GM12878 (cell line): ENCODE measurements around the gene ST8SIA3. TPM values are rescaled to one million over a fixed set of nuclear protein-coding genes. Genes with fewer than 3 reads are reported as not detected.

Source experiments
- ATAC-seq: fragments of 200-7000 bp; cut with Tn5 transposase; 3 replicates; pipeline ENCODE4 v1.9.1; 2020; ENCODE audit warnings: mild to moderate bottlenecking, moderate library complexity
- BruUV-seq: library from RNA; stranded (reverse); fragments of 400-500 nt; replicated peaks from 2 replicates; lab custom pipeline; 2021; lab: Mats Ljungman, UMichigan
- CTCF ChIA-PET: fragments of 300-600 bp; sonication (Branson Sonifier 250); formaldehyde crosslinking; extraction: SDS; loops from one replicate; lab custom pipeline; 2021; ENCODE audit warnings: inconsistent platforms; lab: Yijun Ruan, JAX
- POLR2A ChIA-PET: fragments of 350-600 bp; formaldehyde crosslinking; extraction: SDS; loops from one replicate; lab custom pipeline; 2021; ENCODE audit warnings: inconsistent platforms; lab: Charles Lee
- RAD21 ChIA-PET: fragments of 300-600 bp; sonication (Branson Sonifier 250); formaldehyde crosslinking; loops from one replicate; lab custom pipeline; 2023; ENCODE audit warnings: antibody characterized with exemption; ENCODE audit not compliant: unreplicated experiment; lab: Charles Lee
- SMC1A ChIA-PET: fragments of 300-600 bp; sonication (Branson Sonifier 250); formaldehyde crosslinking; loops from one replicate; lab custom pipeline; 2023; ENCODE audit not compliant: unreplicated experiment, uncharacterized antibody; lab: Charles Lee
- DNase-seq: peaks from one replicate; pipeline ENCODE4 v3.0.0-alpha.2; 2011; ENCODE audit warnings: low read depth, low spot score
- FAIRE-seq: peaks from 3 replicates; lab custom pipeline; 2011; peaks lifted over from hg19 to GRCh38; lab: Jason Lieb, UNC
- H2AFZ ChIP-seq: 2 replicates; pipeline ENCODE4 v1.6.0; 2011; ENCODE audit warnings: low read depth, low read length, control low read depth; ENCODE audit not compliant: control insufficient read depth
- H3K27ac ChIP-seq: 2 replicates; pipeline ENCODE4 v1.5.1; 2011; ENCODE audit warnings: control low read depth; ENCODE audit not compliant: control insufficient read depth, insufficient read depth
- H3K27me3 ChIP-seq, 2 experiments: replicated peaks in 1 of 2; 2 replicates each; pipeline versions ENCODE4 v1.6.0 to v1.6.1; 2011; ENCODE audit warnings: low read length in 1 of 2; ENCODE audit not compliant: control insufficient read depth in 2 of 2, insufficient read depth in 2 of 2
- H3K36me3 ChIP-seq, 2 experiments: 2 replicates each; pipeline ENCODE4 v1.5.1; 2011; ENCODE audit warnings: low read length in 1 of 2; ENCODE audit not compliant: control insufficient read depth in 2 of 2, insufficient read depth in 2 of 2
- H3K4me1 ChIP-seq: 2 replicates; pipeline ENCODE4 v1.6.1; 2011; ENCODE audit warnings: mild to moderate bottlenecking, low read length, moderate library complexity, mixed read lengths; ENCODE audit not compliant: control insufficient read depth, insufficient read depth
- H3K4me2 ChIP-seq: 2 replicates; pipeline ENCODE4 v1.6.0; 2011; ENCODE audit warnings: control low read depth; ENCODE audit not compliant: control insufficient read depth, insufficient read depth
- H3K4me3 ChIP-seq: fragments of 200-600 bp; sonication (generic); 2 replicates; pipeline ENCODE4 v1.5.1; 2016
- H3K79me2 ChIP-seq: 2 replicates; pipeline ENCODE4 v1.6.0; 2011; ENCODE audit warnings: low read length; ENCODE audit not compliant: control insufficient read depth, insufficient read depth
- H3K9ac ChIP-seq: 2 replicates; pipeline ENCODE4 v1.8.0; 2011; ENCODE audit warnings: low read length, control low read depth, mixed read lengths; ENCODE audit not compliant: control insufficient read depth, insufficient read depth
- H3K9me3 ChIP-seq: replicated peaks from 3 replicates; pipeline ENCODE4 v1.5.1; 2011; ENCODE audit warnings: mild to moderate bottlenecking, low read length; ENCODE audit not compliant: control insufficient read depth, insufficient read depth
- H4K20me1 ChIP-seq: 2 replicates; pipeline ENCODE4 v1.6.0; 2011; ENCODE audit not compliant: control insufficient read depth, insufficient read depth
- ASH2L ChIP-seq: fragments of 300-600, 200-600 bp; sonication (generic); IDR thresholded peaks from 2 replicates; pipeline ENCODE4 v1.6.1; 2017; ENCODE audit warnings: low read depth, mild to moderate bottlenecking, borderline replicate concordance
- BACH1 ChIP-seq: fragments of 450-650 bp; IDR thresholded peaks from 2 replicates; pipeline ENCODE4 v1.6.1; 2017; ENCODE audit warnings: mild to moderate bottlenecking, borderline replicate concordance
- BMI1 ChIP-seq: fragments of 450-650 bp; IDR thresholded peaks from 2 replicates; pipeline ENCODE4 v1.6.1; 2016; ENCODE audit warnings: mild to moderate bottlenecking, moderate library complexity, borderline replicate concordance
- CEBPB ChIP-seq, 2 experiments: fragments of 150-350 bp in 1 of 2; IDR thresholded peaks; 2 replicates each; pipeline ENCODE4 v1.6.1; 2012 to 2014; ENCODE audit warnings: low read depth in 2 of 2, low read length in 2 of 2, borderline replicate concordance in 1 of 2, inconsistent platforms in 1 of 2
- E2F8 ChIP-seq: fragments of 450-650 bp; IDR thresholded peaks from 2 replicates; pipeline ENCODE4 v1.6.1; 2018; ENCODE audit warnings: mild to moderate bottlenecking, low read depth, moderate library complexity; ENCODE audit not compliant: partially characterized antibody
- EGR1 ChIP-seq, 2 experiments: IDR thresholded peaks; 1 replicate in 1 of 2; 2 replicates in 1 of 2; pipeline ENCODE4 v1.6.1; 2011 to 2012; ENCODE audit warnings: low read depth in 2 of 2, low read length in 2 of 2, borderline replicate concordance in 1 of 2, mild to moderate bottlenecking in 1 of 2, moderate library complexity in 1 of 2
- ETV6 ChIP-seq, 2 experiments: fragments of 450-650 bp in 1 of 2; IDR thresholded peaks in 1 of 2; conservative IDR thresholded peaks in 1 of 2; 2 replicates each; pipeline ENCODE4 v1.6.1; 2014; ENCODE audit warnings: antibody characterized with exemption in 1 of 2, borderline replicate concordance in 1 of 2, low read depth in 1 of 2, mild to moderate bottlenecking in 1 of 2, moderate library complexity in 1 of 2
- GABPA ChIP-seq: IDR thresholded peaks from 2 replicates; pipeline ENCODE4 v1.6.1; 2014; ENCODE audit warnings: antibody characterized with exemption, low read depth, mild to moderate bottlenecking, inconsistent platforms
- MTA3 ChIP-seq: IDR thresholded peaks from 2 replicates; pipeline ENCODE4 v1.6.1; 2012; ENCODE audit warnings: low read length, inconsistent platforms, borderline replicate concordance
- NFYA ChIP-seq: IDR thresholded peaks from 2 replicates; pipeline ENCODE4 v1.6.1; 2011; ENCODE audit warnings: low read depth, mild to moderate bottlenecking, low read length, improper control_type of control experiment, borderline replicate concordance
- RB1 ChIP-seq: fragments of 450-650 bp; formaldehyde crosslinking; IDR thresholded peaks from 2 replicates; pipeline ENCODE4 v1.6.1; 2017; ENCODE audit warnings: mild to moderate bottlenecking, borderline replicate concordance
- SP1 ChIP-seq: IDR thresholded peaks from one replicate; pipeline ENCODE4 v1.6.1; 2011; ENCODE audit warnings: low read depth, low read length
- YBX1 ChIP-seq: fragments of 450-650 bp; IDR thresholded peaks from 2 replicates; pipeline ENCODE4 v1.6.1; 2016; ENCODE audit warnings: antibody characterized with exemption
- YY1 ChIP-seq: IDR thresholded peaks from 2 replicates; pipeline ENCODE4 v1.6.1; 2011; ENCODE audit warnings: low read depth, mild to moderate bottlenecking, low read length
- ZNF384 ChIP-seq: IDR thresholded peaks from 2 replicates; pipeline ENCODE4 v1.6.1; 2012; ENCODE audit warnings: low read depth, mild to moderate bottlenecking, low read length, improper control_type of control experiment, borderline replicate concordance
- ZNF592 ChIP-seq: fragments of 450-650 bp; IDR thresholded peaks from 2 replicates; pipeline ENCODE4 v1.6.1; 2017; ENCODE audit warnings: mild to moderate bottlenecking, moderate library complexity
- ZSCAN29 ChIP-seq: fragments of 450-650 bp; IDR thresholded peaks from 2 replicates; pipeline ENCODE4 v1.6.1; 2017; ENCODE audit warnings: mild to moderate bottlenecking, moderate library complexity
- WGBS: methylation state at CpG from one replicate; pipeline ENCODE4 v1.1.6; 2016; ENCODE audit warnings: low lambda C conversion rate; ENCODE audit not compliant: insufficient replicate concordance, insufficient coverage; ENCODE audit errors: missing lambda C conversion rate; 5-methylcytosine and 5-hydroxymethylcytosine counted together
- in situ Hi-C: fragments of 300-500 bp; cut with MboI; formaldehyde crosslinking; loops from 9 replicates; pipeline ENCODE4 v1.14.3; 2018; ENCODE audit warnings: mixed read lengths
- intact Hi-C: fragments of 100-400 bp; cut with micrococcal nuclease; formaldehyde crosslinking; loops from one replicate; pipeline ENCODE4 v1.14.2; 2022; ENCODE audit not compliant: unreplicated experiment
- polyA plus RNA-seq, 11 experiments: library from polyadenylated mRNA; depleted of rRNA in 4 of 11; unstranded in 6 of 11; stranded (reverse) in 5 of 11; fragments of >200 nt; fragmentation: Nextera tagmentation in 4 of 11; fragmentation: Illumina TruSeq in 1 of 11; extraction: Ambion mirVana in 4 of 11; extraction: Trizol in 1 of 11; gene quantifications; 1 replicate in 1 of 11; 2 replicates in 10 of 11; pipeline versions ENCODE4 v1.2.1 to v1.2.3, GENCODE V29; 2011 to 2016; ENCODE audit warnings: inconsistent platforms in 2 of 11, missing spikeins in 2 of 11, low read depth in 1 of 11
- total RNA-seq, 4 experiments: library from RNA; depleted of rRNA in 3 of 4; stranded (reverse); fragments of >200 nt in 3 of 4; fragmentation: Illumina TruSeq in 1 of 4; extraction: Trizol in 1 of 4; gene quantifications; 2 replicates each; pipeline versions ENCODE4 v1.2.1 to v1.2.3, GENCODE V29; 2013 to 2021

ST8SIA3 gene
- total and polyA plus RNA-seq, 10 of the 15 experiments (the other 5 are each of a cell fraction or from before 2014, with no cell fraction given): under 0.01 TPM; not detected in 9

- no peak for TF ChIP-seq ZNF384
- TF ChIP-seq SP1: no peak
- no peak for TF ChIP-seq CEBPB (IDR thresholded peaks at IDR 0.05; ENCODE audit: borderline replicate concordance in 1 of 2, low read depth in 2 of 2, low read length in 2 of 2)
- no peak for TF ChIP-seq YY1
- TF ChIP-seq ZSCAN29: no peak
These were observed 36.9 kb downstream of the ST8SIA3 start (continued) for GRCh38 chr18:57389271-57389670.

GRCh38 chr18:57390044-57390443, 37.7 kb downstream of the ST8SIA3 start:
- ChIA-PET RAD21 (no interaction called here), SMC1A (interaction anchor here (1.0 kb wide), 1 partner anchor 568 kb away, joined by 3 read pairs; no protein-coding TSS in a partner anchor), CTCF (no interaction called here), POLR2A (no interaction called here)
- Histone ChIP-seq H3K4me1 (no peaks in the 10 kb centered on the region), H3K4me3 (no peak overlapping the region), H4K20me1 (no peaks in the 10 kb centered on the region; the same call in 1 of the 2 replicates), H3K79me2 (no peaks in the 10 kb centered on the region), H3K27me3 (no peaks in the 10 kb centered on the region; a peak in 2 of 4 replicates), H3K9me3 (no peaks in the 10 kb centered on the region), H3K4me2 (no peak overlapping the region), H3K9ac (no peak overlapping the region), H3K36me3 (no peaks in the 10 kb centered on the region), H2AFZ (no peak overlapping the region), H3K27ac (no peak overlapping the region)
- no TSS peak for BruUV-seq
- intact Hi-C loops: no loop called here
- ATAC-seq: no peak
- no peak for DNase-seq
- in situ Hi-C loops: no loop called here
- 11% methylated on average over 3 of the region's 3 CpGs for WGBS
- FAIRE-seq: no peak
- TF ChIP-seq ZNF592 (no peak), RB1 (no peak), ZSCAN29 (no peak), GABPA (no peak), ETV6 (conservative IDR thresholded peaks at IDR 0.05 in 1 of 2, IDR thresholded peaks at IDR 0.05 in 1 of 2; ENCODE audit: borderline replicate concordance in 1 of 2, low read depth in 1 of 2) (no peak), NFYA (no peak), BACH1 (no peak), E2F8 (no peak), BMI1 (no peak), EGR1 (IDR thresholded peaks at IDR 0.05; ENCODE audit: borderline replicate concordance in 1 of 2, low read depth in 2 of 2, low read length in 2 of 2) (no peak), MTA3 (no peak), YBX1 (no peak), ASH2L (no peak)
